SU-DHL-6 (cell line): ENCODE measurements around the gene SSR3.

Experiments
- EZH2phosphoT487 ChIP-seq: fragments of 200-600 bp; sonication (generic), shearing (Covaris generic); conservative IDR thresholded peaks from 2 replicates; pipeline ENCODE4 v1.6.1; 2018; ENCODE audit warnings: mild to moderate bottlenecking, antibody characterized with exemption, low read length, moderate library complexity, mixed read lengths
- TF ChIP-seq, protein P1 (sequence below): fragments of 200-600 bp; sonication (generic); IDR thresholded peaks from one replicate; pipeline ENCODE4 v1.5.1; 2017; ENCODE audit warnings: antibody characterized with exemption, mild to moderate bottlenecking, low read length, moderate library complexity; ENCODE audit not compliant: insufficient read depth, poor library complexity, severe bottlenecking

DNA sequence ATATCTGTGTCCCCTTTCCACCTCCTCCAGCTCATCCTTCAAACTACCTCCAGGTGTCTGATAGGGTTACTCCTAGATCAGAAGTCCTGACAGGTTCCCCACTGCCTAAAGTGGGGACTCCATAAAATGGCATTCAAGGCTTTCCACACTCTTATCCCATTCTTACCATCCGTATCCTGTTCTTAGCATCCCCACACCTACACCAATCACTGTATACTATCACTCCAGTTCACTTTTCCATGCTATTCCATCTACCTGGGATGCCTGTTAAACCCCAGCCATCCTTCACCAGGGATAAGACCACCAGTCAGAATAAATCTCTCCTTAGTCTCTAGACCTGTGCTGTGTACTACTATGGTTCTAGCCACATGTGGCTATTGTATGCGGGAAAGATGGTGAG is 19.1 kb downstream of the SSR3 start:
- no peak for TF ChIP-seq EZH2phosphoT487
- TF ChIP-seq, protein P1, sequence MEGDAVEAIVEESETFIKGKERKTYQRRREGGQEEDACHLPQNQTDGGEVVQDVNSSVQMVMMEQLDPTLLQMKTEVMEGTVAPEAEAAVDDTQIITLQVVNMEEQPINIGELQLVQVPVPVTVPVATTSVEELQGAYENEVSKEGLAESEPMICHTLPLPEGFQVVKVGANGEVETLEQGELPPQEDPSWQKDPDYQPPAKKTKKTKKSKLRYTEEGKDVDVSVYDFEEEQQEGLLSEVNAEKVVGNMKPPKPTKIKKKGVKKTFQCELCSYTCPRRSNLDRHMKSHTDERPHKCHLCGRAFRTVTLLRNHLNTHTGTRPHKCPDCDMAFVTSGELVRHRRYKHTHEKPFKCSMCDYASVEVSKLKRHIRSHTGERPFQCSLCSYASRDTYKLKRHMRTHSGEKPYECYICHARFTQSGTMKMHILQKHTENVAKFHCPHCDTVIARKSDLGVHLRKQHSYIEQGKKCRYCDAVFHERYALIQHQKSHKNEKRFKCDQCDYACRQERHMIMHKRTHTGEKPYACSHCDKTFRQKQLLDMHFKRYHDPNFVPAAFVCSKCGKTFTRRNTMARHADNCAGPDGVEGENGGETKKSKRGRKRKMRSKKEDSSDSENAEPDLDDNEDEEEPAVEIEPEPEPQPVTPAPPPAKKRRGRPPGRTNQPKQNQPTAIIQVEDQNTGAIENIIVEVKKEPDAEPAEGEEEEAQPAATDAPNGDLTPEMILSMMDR = no peak
